Effector memory CD8-positive, alpha-beta T cell (primary cell): Measurements from ENCODE around the gene ZDHHC1.

Experiments
- ATAC-seq: fragments of 150-1000 bp; cut with Tn5 transposase; replicated peaks from 2 replicates; pipeline ENCODE4 v1.10.0; 2021; ENCODE audit warnings: mild to moderate bottlenecking, moderate library complexity
- DNase-seq, 3 experiments: peaks; one replicate each; pipeline ENCODE4 v3.0.0; 2021
- H3K27ac Mint-ChIP-seq, 2 donors: one replicate each; pipeline ENCODE4 v1.8.0; 2022; ENCODE audit warnings: mild to moderate bottlenecking in 2 of 2, mixed read lengths in 2 of 2, moderate library complexity in 2 of 2
- H3K27me3 Mint-ChIP-seq, 2 donors: one replicate each; pipeline ENCODE4 v1.8.0; 2022; ENCODE audit warnings: mixed read lengths in 2 of 2
- H3K36me3 Mint-ChIP-seq: one replicate; pipeline ENCODE4 v1.8.0; 2022; ENCODE audit warnings: mild to moderate bottlenecking, moderate library complexity, mixed read lengths; ENCODE audit not compliant: insufficient read depth
- H3K4me1 Mint-ChIP-seq, 2 donors: one replicate each; pipeline ENCODE4 v1.8.0; 2022; ENCODE audit warnings: low read depth in 2 of 2, mixed read lengths in 2 of 2
- H3K4me3 Mint-ChIP-seq, 2 donors: one replicate each; pipeline ENCODE4 v1.8.0; 2022; ENCODE audit warnings: mild to moderate bottlenecking in 2 of 2, mixed read lengths in 2 of 2, moderate library complexity in 2 of 2
- H3K9me3 Mint-ChIP-seq, 2 donors: one replicate each; pipeline ENCODE4 v1.8.0; 2022; ENCODE audit warnings: mixed read lengths in 2 of 2

Gene ZDHHC1

GRCh38 chr16:67396159-67397035 is 19.9 kb downstream of the ZDHHC1 start:
- Mint-ChIP-seq H3K27ac (no peak overlapping the region), H3K27me3 (peaks cover 35 to 67% of the 10 kb centered on the region in 2 donors), H3K9me3 (no peaks in the 10 kb centered on the region), H3K4me1 (peaks cover 5 to 9% of the 10 kb centered on the region in 2 donors), H3K4me3 (no peak overlapping the region), H3K36me3 (no peaks in the 10 kb centered on the region)
- DNase-seq: no peak
- ATAC-seq: no peak

- no peak overlapping the region for H3K27ac Mint-ChIP-seq
- H3K27me3 Mint-ChIP-seq: peaks cover 35 to 74% of the 10 kb centered on the region in 2 donors
- no peaks in the 10 kb centered on the region for H3K9me3 Mint-ChIP-seq
- peaks cover 3% of the 10 kb centered on the region for H3K36me3 Mint-ChIP-seq
- peaks cover 5 to 9% of the 10 kb centered on the region in 2 donors for H3K4me1 Mint-ChIP-seq
- DNase-seq (no peak), ATAC-seq (no peak)
- H3K4me3 Mint-ChIP-seq: peak overlapping the region in 1 of 2 donors; percentile 42
These were observed 20.7 kb downstream of the ZDHHC1 start for GRCh38 chr16:67395458-67396158.

- Mint-ChIP-seq H3K36me3 (peaks cover 3% of the 10 kb centered on the region), H3K4me3 (peak overlapping the region in 1 of 2 donors; percentile 42), H3K27me3 (peaks cover 35 to 79% of the 10 kb centered on the region in 2 donors), H3K27ac (no peak overlapping the region), H3K4me1 (peaks cover 5 to 9% of the 10 kb centered on the region in 2 donors), H3K9me3 (no peaks in the 10 kb centered on the region)
- ATAC-seq (no peak), DNase-seq (no peak)
These were observed 21.2 kb downstream of the ZDHHC1 start for GRCh38 chr16:67395105-67395457.

GRCh38 chr16:67394155-67395104 is 21.8 kb downstream of the ZDHHC1 start:
- peaks cover 5 to 9% of the 10 kb centered on the region in 2 donors for H3K4me1 Mint-ChIP-seq
- peaks cover 35 to 80% of the 10 kb centered on the region in 2 donors for H3K27me3 Mint-ChIP-seq
- H3K36me3 Mint-ChIP-seq: peaks cover 3% of the 10 kb centered on the region
- no peaks in the 10 kb centered on the region for H3K9me3 Mint-ChIP-seq
- peak; percentile 16 for ATAC-seq
- H3K27ac Mint-ChIP-seq: peak overlapping the region in 1 of 2 donors; percentile 5
- DNase-seq: no peak
- peak overlapping the region; percentile 71 to 75 for H3K4me3 Mint-ChIP-seq

GRCh38 chr16:67393788-67394154 is 22.5 kb downstream of the ZDHHC1 start:
- Mint-ChIP-seq H3K27me3 (peaks cover 35 to 80% of the 10 kb centered on the region in 2 donors), H3K27ac (peak overlapping the region in 1 of 2 donors; percentile 5), H3K36me3 (peaks cover 3% of the 10 kb centered on the region), H3K9me3 (no peaks in the 10 kb centered on the region), H3K4me1 (peaks cover 5 to 9% of the 10 kb centered on the region in 2 donors), H3K4me3 (peak overlapping the region; percentile 71 to 75)
- ATAC-seq (peak; percentile 7), DNase-seq (no peak)

- ATAC-seq (peak; percentile 76), DNase-seq (peak in 2 of 3 experiments; percentile 34 to 41)
- Mint-ChIP-seq H3K36me3 (peaks cover 3% of the 10 kb centered on the region), H3K27me3 (peaks cover 35 to 75% of the 10 kb centered on the region in 2 donors), H3K9me3 (no peaks in the 10 kb centered on the region), H3K4me3 (peak within 1 kb of the TSS; percentile 71 to 75), H3K27ac (peak within 1 kb of the TSS; percentile 44 to 71), H3K4me1 (peaks cover 5 to 9% of the 10 kb centered on the region in 2 donors)
These were observed 23.0 kb downstream of the ZDHHC1 start, which contains the start of gene TPPP3 for GRCh38 chr16:67393111-67393787. TPPP3 (minus strand) TSS chr16:67393498; CDS start chr16:67391111, 2,387 bp downstream.

- Mint-ChIP-seq H3K9me3 (no peaks in the 10 kb centered on the region), H3K4me3 (peak overlapping the region in 1 of 2 donors; percentile 31), H3K4me1 (peaks cover 5 to 9% of the 10 kb centered on the region in 2 donors), H3K36me3 (peaks cover 3% of the 10 kb centered on the region), H3K27me3 (peaks cover 35 to 71% of the 10 kb centered on the region in 2 donors), H3K27ac (peak overlapping the region; percentile 44 to 71)
- ATAC-seq (no peak), DNase-seq (no peak)
These were observed 23.8 kb downstream of the ZDHHC1 start for GRCh38 chr16:67392301-67393059.

GRCh38 chr16:67391424-67392300 is 24.6 kb downstream of the ZDHHC1 start:
- Mint-ChIP-seq H3K27me3 (peaks cover 29 to 65% of the 10 kb centered on the region in 2 donors), H3K4me1 (peaks cover 5 to 9% of the 10 kb centered on the region in 2 donors), H3K4me3 (peak overlapping the region; percentile 22 to 31), H3K9me3 (no peaks in the 10 kb centered on the region), H3K36me3 (peaks cover 3% of the 10 kb centered on the region), H3K27ac (peak overlapping the region; percentile 44 to 71)
- no peak for DNase-seq
- ATAC-seq: no peak

- H3K4me3 Mint-ChIP-seq: peak overlapping the region in 1 of 2 donors; percentile 26
- peaks cover 3% of the 10 kb centered on the region for H3K36me3 Mint-ChIP-seq
- H3K4me1 Mint-ChIP-seq: peaks cover 5 to 9% of the 10 kb centered on the region in 2 donors
- H3K9me3 Mint-ChIP-seq: no peaks in the 10 kb centered on the region
- H3K27me3 Mint-ChIP-seq: peaks cover 28 to 59% of the 10 kb centered on the region in 2 donors
- ATAC-seq: no peak
- no peak for DNase-seq
- no peak overlapping the region for H3K27ac Mint-ChIP-seq
These were observed 25.4 kb downstream of the ZDHHC1 start for GRCh38 chr16:67390816-67391423.

GRCh38 chr16:67389911-67390815 is 26.1 kb downstream of the ZDHHC1 start:
- Mint-ChIP-seq H3K4me3 (no peak overlapping the region), H3K9me3 (no peaks in the 10 kb centered on the region), H3K27ac (peak overlapping the region in 1 of 2 donors; percentile 44), H3K4me1 (peaks cover 5 to 9% of the 10 kb centered on the region in 2 donors), H3K27me3 (peaks cover 22 to 51% of the 10 kb centered on the region in 2 donors), H3K36me3 (peaks cover 3% of the 10 kb centered on the region)
- DNase-seq (no peak), ATAC-seq (no peak)
